Activated naive CD8-positive, alpha-beta T cell (primary cell): ENCODE measurements around the gene APBB2.
"Not testable (repeated sequence)": the region's sequence is repeated elsewhere in the genome, so short reads cannot be mapped to it uniquely, and the experiment has no call there.

ENCODE experiments used
- H3K27ac Mint-ChIP-seq: one replicate; pipeline ENCODE4 v1.8.0; 2021; ENCODE audit warnings: mixed read lengths
- H3K27me3 Mint-ChIP-seq: one replicate; pipeline ENCODE4 v1.8.0; 2021; ENCODE audit warnings: mixed read lengths
- H3K36me3 Mint-ChIP-seq: one replicate; pipeline ENCODE4 v1.8.0; 2021; ENCODE audit warnings: mixed read lengths
- H3K4me1 Mint-ChIP-seq: one replicate; pipeline ENCODE4 v1.8.0; 2021; ENCODE audit warnings: low read depth, mixed read lengths
- H3K4me3 Mint-ChIP-seq: one replicate; pipeline ENCODE4 v1.8.0; 2021; ENCODE audit warnings: mild to moderate bottlenecking, mixed read lengths
- H3K9me3 Mint-ChIP-seq: one replicate; pipeline ENCODE4 v1.8.0; 2021; ENCODE audit warnings: low read depth, mixed read lengths

The APBB2 gene

DNA sequence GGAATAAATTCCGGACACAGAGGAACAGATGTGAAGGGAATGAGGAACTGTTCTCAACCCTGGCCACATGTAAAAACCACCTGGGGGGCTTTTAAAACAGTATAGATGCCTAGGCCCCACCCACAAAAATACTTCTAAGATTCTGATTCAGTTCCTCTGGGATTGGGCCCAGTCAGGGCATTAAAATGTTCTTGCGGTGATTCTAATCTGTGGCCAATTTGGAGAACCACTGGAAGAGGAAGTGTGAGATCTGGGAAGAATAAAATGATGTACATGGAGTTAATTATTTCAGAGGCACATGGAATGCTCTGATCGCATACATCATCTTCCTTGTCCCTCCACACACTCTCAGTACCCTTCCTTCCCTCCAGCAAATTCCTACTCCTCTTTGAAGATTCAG is 192.2 kb downstream of the APBB2 start:
- no peaks in the 10 kb centered on the region for H3K27me3 Mint-ChIP-seq
- peaks cover 22% of the 10 kb centered on the region for H3K9me3 Mint-ChIP-seq
- no peak overlapping the region for H3K4me3 Mint-ChIP-seq
- no peaks in the 10 kb centered on the region for H3K4me1 Mint-ChIP-seq
- no peak overlapping the region for H3K27ac Mint-ChIP-seq
- H3K36me3 Mint-ChIP-seq = peaks cover 6% of the 10 kb centered on the region

DNA sequence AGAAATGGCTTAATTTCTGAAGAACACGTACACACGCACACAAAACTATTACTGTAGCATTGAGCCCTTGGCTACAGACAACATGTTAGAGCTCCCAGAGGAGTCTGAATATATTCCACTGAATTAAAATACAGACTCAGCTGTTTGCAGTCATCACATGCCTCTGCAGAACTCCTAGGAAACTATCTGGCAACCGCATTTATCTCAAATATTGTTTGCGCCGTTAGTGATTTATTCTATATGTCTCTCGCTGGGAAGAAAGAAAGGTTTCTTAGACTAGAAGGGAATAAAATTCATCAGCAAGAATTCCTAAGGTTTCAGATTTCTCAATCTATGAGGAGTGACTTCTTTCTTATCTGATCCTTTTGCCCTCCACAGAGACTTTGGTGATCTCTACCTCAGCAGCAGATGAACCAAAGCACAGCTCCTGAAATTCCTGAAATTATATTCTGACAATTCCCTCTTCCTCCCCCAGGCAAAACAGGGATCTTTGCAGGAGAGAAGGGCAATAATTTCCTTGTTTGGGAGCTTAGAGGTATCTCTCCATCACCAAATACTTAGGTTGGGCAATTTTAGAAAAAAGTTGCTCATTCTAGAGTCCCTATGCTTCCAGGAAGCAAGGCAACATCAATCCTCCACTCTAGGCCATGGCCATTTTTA is 199.2 kb downstream of the APBB2 start:
- Mint-ChIP-seq H3K36me3 (no peaks in the 10 kb centered on the region), H3K9me3 (no peaks in the 10 kb centered on the region), H3K27me3 (peaks cover 4% of the 10 kb centered on the region), H3K27ac (no peak overlapping the region), H3K4me3 (no peak overlapping the region), H3K4me1 (no peaks in the 10 kb centered on the region)

DNA sequence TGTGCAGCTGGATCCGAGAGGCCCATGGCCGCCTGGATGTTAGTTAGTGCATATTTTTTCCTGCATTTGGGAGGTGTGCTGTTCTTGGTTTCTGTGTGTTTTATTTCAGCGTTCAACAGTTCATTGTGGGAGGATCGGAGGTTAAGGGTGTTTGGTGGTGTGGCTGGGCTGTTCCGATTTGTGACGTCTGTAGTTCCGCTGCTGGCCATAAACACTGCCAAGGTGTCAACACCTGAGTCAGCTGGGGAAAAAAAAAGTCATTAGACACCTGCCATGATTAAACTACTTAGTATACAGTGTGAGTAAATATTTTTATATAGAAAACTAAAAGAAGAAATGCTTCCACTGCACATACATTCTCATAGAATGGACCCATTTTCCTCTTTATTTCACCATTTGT is 200.2 kb downstream of the APBB2 start:
- H3K27me3 Mint-ChIP-seq = peaks cover 4% of the 10 kb centered on the region
- H3K9me3 Mint-ChIP-seq = no peaks in the 10 kb centered on the region
- H3K4me1 Mint-ChIP-seq = no peaks in the 10 kb centered on the region
- no peaks in the 10 kb centered on the region for H3K36me3 Mint-ChIP-seq
- no peak overlapping the region for H3K27ac Mint-ChIP-seq
- H3K4me3 Mint-ChIP-seq = no peak overlapping the region

DNA sequence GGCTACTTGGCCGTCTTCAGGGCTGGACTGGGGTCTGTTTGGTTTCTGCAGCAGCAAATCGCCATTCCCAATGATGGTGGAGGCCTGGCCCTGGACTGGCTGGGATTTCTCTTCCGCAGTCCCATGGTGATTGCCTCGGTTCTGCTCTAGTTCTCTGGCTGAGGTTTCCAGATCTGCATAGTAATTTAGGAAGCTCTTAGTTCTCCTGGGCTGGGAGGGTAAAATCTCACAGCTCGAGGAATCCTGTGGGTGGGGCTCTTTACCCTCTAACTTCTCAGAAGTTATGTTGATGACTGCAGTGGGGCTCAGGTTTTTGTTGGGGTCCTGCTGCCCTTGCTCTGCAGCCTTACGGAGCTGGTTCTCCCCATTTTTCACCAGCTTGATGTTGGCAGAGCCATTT is 200.6 kb downstream of the APBB2 start:
- Mint-ChIP-seq H3K36me3 (no peaks in the 10 kb centered on the region), H3K27ac (no peak overlapping the region), H3K4me1 (no peaks in the 10 kb centered on the region), H3K27me3 (peaks cover 4% of the 10 kb centered on the region), H3K9me3 (no peaks in the 10 kb centered on the region), H3K4me3 (no peak overlapping the region)

DNA sequence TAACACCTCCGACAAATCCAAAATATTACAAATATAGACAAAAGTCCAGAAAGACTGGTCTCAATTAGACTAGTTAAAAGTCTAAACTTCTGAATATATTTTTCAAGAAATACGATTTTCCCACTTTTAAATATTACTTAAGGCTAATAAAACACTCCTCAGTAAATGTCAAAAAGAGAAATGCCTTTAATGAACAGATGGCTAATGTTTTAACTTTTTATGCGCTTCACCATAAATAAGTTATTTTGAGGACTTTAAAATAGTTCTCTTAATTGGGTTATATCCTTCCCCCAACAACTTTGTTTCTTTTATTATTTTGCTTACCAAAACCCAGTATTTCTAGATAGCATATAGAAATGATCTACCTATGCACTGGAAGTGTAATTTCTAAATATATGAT is 201.4 kb downstream of the APBB2 start:
- Mint-ChIP-seq H3K4me3 (no peak overlapping the region), H3K27ac (no peak overlapping the region), H3K36me3 (no peaks in the 10 kb centered on the region), H3K4me1 (no peaks in the 10 kb centered on the region), H3K27me3 (peaks cover 4% of the 10 kb centered on the region), H3K9me3 (no peaks in the 10 kb centered on the region)

DNA sequence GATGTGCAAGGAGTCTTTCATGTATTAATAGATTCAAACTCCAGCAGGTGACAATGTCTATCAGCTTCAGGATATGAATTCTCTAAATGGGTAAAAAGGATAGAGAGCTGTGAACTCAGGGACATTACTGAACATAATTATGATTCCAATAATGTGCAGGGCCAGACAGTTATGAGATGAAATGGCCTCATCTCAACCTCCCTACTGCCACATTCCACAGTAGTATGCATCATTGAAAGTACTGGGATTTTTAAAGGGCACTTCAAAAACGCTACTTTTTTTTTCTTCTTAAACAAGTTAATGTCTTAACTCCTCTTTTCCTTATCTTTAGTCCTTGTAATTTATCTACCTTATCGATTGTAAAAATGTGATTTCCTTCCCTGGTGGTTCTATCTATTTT is 202.0 kb downstream of the APBB2 start:
- Mint-ChIP-seq H3K27me3 (peaks cover 4% of the 10 kb centered on the region), H3K36me3 (no peaks in the 10 kb centered on the region), H3K4me3 (no peak overlapping the region)

DNA sequence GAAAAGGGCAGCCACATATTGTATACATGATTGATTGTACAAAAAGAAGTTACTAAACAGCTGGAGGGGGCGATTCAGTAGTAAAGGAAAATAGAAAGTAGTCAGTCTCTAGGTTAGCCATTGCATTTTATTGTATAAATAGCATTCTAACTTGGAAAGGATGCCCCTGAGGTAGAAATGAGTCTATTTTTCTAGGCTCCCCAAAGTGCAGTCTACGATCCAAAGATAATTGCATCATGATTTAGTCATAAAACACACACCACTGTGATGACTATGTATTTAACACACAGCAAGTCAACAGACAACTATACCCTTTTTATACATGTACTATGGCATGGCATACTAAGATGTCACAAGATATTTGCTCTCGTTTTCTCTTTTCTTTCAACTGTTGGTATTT is 204.9 kb downstream of the APBB2 start:
- H3K36me3 Mint-ChIP-seq = no peaks in the 10 kb centered on the region
- H3K27me3 Mint-ChIP-seq = peaks cover 2% of the 10 kb centered on the region
- H3K4me1 Mint-ChIP-seq = no peaks in the 10 kb centered on the region
- no peak overlapping the region for H3K27ac Mint-ChIP-seq
- no peaks in the 10 kb centered on the region for H3K9me3 Mint-ChIP-seq
- no peak overlapping the region for H3K4me3 Mint-ChIP-seq

More for the DNA sequence above, 202.0 kb downstream of the APBB2 start:
- H3K9me3 Mint-ChIP-seq = no peaks in the 10 kb centered on the region
- H3K27ac Mint-ChIP-seq = no peak overlapping the region
- H3K4me1 Mint-ChIP-seq = no peaks in the 10 kb centered on the region

DNA sequence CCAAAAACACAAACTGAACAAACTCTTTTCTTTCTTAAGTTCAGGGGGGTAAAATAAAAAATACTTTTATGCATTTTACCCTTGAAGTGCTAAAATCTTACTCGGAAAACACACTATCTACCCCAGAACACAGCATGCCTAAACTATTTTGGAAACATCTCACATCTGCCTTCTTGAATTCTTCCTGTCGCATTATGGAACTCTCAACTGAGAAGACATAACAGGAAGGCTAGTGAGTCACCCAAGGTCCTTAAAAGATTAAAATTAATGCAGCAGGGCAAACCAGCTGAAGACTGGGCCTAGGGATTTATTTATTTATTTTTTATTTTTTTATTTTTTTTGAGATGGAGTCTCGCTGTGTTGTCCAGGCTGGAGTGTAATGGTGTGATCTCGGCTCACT is 208.2 kb downstream of the APBB2 start:
- Mint-ChIP-seq H3K4me1 (no peaks in the 10 kb centered on the region), H3K36me3 (no peaks in the 10 kb centered on the region), H3K4me3 (no peak overlapping the region), H3K27me3 (peaks cover 5% of the 10 kb centered on the region), H3K9me3 (no peaks in the 10 kb centered on the region), H3K27ac (no peak overlapping the region)

DNA sequence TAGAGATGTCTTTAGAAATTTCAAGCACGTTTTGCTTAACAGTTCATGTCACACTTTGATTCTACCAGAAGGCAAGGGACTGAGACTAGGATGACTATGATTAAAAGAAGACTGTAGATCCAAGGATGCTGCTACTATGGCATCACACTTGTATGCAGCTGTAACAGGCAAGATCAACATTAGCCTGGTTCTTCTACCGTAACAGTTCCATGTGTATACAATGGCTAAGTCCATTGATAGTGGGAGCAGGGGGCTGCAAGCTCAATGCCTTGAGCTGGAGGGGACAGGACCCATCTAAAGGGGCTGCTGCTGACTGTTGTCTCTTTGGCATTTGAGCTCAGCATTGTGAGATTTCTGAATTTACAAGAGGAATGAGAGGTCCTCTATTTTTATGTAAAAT is 212.0 kb downstream of the APBB2 start:
- Mint-ChIP-seq H3K9me3 (no peaks in the 10 kb centered on the region), H3K27ac (no peak overlapping the region), H3K4me3 (no peak overlapping the region), H3K4me1 (no peaks in the 10 kb centered on the region), H3K36me3 (no peaks in the 10 kb centered on the region), H3K27me3 (peaks cover 8% of the 10 kb centered on the region)

DNA sequence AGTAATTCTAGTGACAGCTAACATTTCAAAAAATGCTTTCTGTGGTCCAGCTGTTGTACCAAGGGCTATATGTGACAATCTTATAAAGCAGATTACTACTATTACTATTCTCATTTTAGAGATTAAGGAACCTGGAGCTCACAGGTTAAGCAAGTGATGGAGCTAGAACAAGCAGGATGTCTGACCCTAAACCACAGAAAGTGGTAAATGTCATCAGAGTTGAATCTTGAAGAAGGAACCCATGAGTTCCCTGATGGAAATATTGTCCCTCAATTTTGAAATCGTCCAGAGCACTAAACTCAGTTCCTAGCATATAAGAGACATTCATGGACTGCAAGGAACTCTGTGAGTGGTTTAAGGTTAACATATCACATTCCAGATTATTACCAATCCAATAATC is 214.0 kb downstream of the APBB2 start:
- Mint-ChIP-seq H3K9me3 (no peaks in the 10 kb centered on the region), H3K27ac (no peak overlapping the region), H3K4me1 (no peaks in the 10 kb centered on the region), H3K27me3 (peaks cover 9% of the 10 kb centered on the region), H3K36me3 (no peaks in the 10 kb centered on the region), H3K4me3 (no peak overlapping the region)

DNA sequence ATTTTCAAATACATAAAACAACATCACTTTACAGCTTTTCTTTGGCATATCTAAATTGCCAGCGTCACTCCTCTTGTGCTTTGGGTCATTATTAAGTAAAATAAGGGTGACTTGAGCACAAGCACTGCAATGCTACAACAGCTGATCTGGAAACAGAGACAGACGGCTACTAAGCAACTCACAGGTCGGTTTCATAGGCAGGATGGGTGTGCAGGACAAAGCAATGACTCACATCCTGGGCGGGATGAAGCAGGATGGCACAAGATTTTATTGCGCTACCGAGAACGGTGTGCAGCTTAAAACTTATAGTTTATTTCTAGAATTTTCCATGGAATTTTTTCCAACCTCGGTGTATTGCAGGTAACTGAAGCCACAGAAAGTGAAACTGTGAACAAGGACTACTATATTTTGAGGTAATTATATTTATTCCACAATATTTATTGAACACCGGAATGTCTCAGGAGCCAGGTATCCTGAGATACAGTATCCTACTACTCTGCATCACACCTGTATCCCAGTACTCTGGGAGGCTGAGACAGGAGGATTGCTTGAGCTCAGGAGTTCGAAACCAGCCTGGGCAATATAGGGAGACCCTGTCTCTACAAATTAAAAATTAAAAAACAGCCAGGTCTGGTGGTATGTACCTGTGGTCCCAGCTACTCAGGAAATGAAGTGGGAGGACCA is 215.5 kb downstream of the APBB2 start:
- Mint-ChIP-seq H3K27me3 (peaks cover 9% of the 10 kb centered on the region), H3K9me3 (no peaks in the 10 kb centered on the region), H3K36me3 (no peaks in the 10 kb centered on the region), H3K4me3 (no peak overlapping the region), H3K27ac (no peak overlapping the region), H3K4me1 (no peaks in the 10 kb centered on the region)

DNA sequence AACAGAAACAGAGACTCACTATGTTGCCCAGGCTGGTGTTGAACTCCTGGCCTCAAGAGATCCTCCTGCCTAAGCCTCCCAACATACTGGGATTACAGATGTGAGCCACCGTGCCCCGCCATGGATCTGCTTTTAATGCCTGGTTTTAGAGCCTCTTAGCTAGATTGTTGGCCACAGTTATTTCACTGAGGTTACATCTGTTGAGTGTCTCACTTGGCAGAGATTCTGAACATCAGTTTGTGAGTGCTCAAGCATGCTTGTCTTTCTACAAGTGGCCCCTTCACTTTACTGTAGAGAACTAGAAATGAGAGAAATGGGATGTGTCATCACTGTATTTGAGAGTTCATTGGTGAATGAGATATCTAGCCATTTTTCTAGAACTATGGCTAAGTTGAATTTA is 218.5 kb downstream of the APBB2 start:
- H3K27ac Mint-ChIP-seq = no peak overlapping the region
- H3K27me3 Mint-ChIP-seq = peaks cover 3% of the 10 kb centered on the region

DNA sequence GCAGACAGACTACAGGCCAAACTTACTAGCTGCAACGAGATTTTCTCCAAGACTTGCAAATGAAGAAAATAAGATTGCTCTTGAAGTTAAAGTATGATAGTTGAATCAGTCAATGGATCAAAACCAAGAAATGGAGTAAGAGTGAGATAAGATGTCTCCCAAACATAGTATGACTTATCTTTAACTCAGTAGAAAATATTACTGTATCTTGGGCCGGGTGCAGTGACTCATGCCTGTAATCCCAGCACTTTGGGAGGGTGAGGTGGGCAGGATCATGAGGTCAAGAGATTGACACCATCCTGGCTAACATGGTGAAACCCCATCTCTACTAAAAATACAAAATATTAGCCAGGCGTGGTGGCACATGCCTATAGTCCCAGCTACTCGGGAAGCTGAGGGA is 220.0 kb downstream of the APBB2 start:
- not testable (repeated sequence) for H3K27me3 Mint-ChIP-seq, H3K9me3 Mint-ChIP-seq, H3K4me1 Mint-ChIP-seq, H3K4me3 Mint-ChIP-seq, H3K36me3 Mint-ChIP-seq, H3K27ac Mint-ChIP-seq

More for the DNA sequence above, 218.5 kb downstream of the APBB2 start:
- Mint-ChIP-seq H3K4me3 (no peak overlapping the region), H3K4me1 (no peaks in the 10 kb centered on the region), H3K9me3 (no peaks in the 10 kb centered on the region), H3K36me3 (no peaks in the 10 kb centered on the region)

DNA sequence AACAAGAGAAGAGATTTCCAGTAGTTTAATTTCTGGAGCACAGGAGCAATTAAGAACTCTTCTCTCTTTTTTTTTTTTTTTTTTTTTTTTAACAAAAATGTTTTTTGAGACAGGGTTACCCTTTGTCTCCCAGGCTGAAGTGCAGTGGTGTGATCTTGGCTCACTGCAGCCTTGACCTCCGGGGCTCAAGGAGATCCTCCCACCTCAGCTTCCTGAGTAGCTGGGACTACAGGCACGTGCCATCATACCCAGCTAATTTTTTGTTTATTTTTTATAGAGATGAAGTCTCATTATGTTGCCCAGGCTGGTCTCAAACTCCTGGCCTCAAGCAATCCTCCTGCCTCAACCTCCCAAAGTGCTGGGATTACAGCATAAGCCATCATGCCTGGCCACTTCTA is 221.0 kb downstream of the APBB2 start:
- not testable (repeated sequence) for H3K27ac Mint-ChIP-seq, H3K36me3 Mint-ChIP-seq, H3K27me3 Mint-ChIP-seq, H3K9me3 Mint-ChIP-seq, H3K4me1 Mint-ChIP-seq, H3K4me3 Mint-ChIP-seq

DNA sequence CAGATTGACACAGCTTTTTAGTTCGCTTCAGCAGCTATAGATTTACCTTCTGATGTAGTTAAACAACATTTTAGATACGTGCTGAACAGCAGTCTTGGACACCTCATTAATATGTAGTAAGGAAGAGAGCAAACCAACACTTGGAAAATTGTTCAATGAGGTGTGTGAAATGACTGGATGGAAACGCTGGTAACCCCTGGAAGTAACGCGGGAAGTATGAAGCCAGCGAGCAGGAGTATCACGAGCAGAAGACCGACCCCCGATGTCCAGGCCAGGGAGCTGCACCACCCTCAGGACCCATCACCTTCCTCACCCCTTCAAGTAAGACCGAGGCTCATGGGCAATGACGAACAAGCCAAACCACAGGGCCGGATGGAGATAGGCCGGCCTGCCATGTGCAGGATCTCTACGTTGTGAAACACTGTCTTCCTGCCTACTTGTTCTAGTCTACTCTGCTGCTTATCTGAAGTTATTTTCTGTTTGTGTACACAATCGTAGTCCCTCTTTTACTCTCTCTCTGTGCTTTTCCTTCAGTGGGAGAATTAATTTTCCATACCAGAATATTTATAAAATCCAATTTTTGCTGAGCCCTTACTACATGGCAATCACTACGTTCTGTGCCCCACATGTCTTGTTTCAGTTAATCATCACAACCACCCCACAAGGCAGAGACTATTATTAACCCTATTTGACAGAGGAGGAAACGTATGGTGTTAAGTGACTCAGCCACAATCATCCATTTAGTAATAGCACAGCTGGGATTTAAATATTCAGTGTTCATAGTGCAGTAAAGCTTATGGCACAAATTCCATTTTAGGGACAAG is 221.7 kb downstream of the APBB2 start:
- H3K27me3 Mint-ChIP-seq = peaks cover 3% of the 10 kb centered on the region
- no peaks in the 10 kb centered on the region for H3K4me1 Mint-ChIP-seq

More for the DNA sequence above, 221.7 kb downstream of the APBB2 start:
- Mint-ChIP-seq H3K4me3 (no peak overlapping the region), H3K9me3 (no peaks in the 10 kb centered on the region), H3K36me3 (no peaks in the 10 kb centered on the region), H3K27ac (no peak overlapping the region)
